ENCODE measurements around the gene ADGRV1.
"Not testable (repeated sequence)": the region's sequence is repeated elsewhere in the genome, so short reads cannot be mapped to it uniquely, and the experiment has no call there.

The ADGRV1 gene

DNA sequence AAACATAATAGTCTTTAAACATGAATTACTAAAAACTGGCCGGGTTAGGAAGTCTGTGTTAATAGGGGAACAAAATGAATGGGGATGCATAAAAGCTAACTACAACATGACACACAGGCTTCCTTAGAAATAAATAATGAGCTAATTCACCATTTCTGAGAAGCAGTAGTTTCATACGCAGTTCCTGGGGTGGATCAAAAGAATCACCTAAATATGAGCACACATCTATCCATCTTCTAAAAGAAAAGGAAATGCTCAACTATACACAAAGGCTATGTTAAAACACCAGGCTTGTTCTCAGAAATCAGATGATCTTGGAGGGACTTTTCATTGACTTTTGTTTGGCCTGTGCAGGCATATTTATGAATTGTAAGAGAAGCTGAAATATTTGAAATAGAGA lies 451.5 kb downstream of the ADGRV1 start:
- DNase-seq, result no peak

DNA sequence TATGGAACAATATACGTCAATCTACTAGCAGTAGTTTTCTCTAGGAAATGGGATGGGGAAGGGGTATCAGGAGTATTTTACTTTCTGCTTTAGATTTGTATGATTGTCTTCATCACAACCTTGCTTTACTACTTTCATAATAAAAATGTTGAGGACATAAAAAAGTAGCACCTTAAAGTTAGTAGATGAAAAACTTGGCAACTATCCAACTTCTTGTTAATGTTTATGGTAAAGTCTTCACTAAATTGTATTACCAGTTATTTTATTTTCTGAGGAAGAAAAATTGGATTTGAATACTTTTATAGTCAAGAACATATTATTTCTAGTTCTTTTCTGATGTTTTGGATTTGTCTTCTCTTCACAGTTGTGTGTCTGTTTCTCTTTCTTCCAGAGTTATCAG lies 452.4 kb downstream of the ADGRV1 start:
- DNase-seq, result peak; percentile 16

DNA sequence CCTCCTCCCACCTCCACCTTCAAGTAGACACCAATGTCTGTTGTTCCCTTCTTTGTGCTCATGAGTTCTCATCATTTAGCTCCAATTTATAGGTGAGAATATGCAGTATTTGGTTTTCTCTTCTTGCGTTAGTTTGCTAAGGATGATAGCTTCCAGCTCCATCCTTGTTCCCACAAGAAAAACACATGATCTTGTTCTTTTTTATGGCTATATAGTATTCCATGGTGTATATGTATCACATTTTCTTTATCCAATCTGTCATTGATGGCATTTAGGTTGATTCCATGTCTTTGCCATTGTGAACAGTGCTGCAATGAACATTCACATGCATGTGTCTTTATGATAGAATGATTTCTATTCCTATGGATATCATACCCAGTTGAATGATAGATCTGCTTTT lies 454.3 kb downstream of the ADGRV1 start:
- not testable (repeated sequence) for DNase-seq

DNA sequence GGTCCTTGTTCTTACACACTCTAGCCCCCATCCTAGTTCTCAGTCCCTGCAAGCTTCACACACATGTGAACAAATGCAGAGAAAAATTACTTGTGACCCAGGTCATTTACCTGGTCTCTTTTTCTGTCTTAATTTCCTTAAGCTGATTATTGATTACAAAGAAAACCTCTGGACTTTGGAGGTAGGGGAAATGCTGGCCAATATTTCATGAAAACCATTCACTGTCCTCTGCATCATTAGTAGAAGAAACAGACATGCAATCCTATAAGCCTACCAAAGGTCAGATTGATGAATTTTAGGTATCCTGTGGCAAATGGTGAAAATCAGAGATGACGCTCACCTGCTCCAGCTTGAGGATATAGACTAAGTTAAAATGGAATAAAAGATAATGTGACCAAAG lies 457.7 kb downstream of the ADGRV1 start:
- DNase-seq, result no peak

DNA sequence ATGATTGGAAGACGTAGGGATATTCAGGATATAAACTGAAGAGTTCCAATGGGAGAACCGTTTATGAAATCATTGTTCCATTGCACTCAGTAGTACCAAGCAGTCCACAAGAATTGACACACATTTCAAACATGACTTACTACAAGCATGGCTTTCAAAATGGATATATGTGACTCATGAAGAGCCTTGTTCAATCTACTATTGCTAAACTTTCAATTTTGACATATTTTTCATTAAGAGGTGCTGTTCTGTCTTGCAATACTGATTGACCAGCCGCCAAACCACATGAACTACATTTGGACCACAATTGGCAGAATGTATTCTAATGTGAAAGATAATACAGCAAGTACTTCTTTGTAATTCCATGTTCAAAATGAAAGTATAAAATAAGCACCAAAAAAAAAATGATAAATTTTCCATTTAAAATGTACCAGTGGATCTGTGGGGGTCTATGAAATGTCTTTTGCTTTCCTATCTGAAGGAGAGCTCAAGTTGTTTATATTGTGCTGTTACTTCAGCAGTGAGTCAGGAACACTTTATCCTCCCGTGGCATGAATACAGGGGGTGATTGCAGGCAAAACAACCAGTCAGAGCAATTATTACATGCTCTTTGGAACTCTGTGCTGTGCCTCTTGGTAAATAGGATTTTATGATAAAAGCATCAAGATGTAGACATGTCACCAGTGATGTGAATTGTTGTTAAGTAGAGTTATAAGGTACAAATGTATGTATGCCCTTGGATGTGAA lies 458.5 kb downstream of the ADGRV1 start:
- no peak for DNase-seq

DNA sequence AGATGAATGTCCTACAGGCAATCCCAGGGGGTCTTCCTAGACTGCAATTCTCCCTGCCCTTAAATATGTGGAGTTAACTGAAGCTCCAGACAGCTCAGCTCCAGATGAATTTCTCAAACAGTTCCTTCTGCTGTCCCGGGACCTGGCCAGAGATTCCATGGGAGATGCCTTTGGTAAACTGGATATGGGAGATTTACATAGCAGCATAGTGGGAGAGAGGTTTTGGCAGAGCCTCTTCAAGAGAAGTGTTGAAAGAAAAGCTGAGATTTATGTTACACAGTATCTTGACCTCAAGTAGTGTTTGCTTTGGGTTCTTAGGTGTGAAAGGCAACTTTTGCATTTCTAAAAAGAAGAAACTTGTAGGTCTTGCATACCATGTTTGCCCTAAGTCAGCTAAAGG lies 459.6 kb downstream of the ADGRV1 start:
- no peak for DNase-seq

DNA sequence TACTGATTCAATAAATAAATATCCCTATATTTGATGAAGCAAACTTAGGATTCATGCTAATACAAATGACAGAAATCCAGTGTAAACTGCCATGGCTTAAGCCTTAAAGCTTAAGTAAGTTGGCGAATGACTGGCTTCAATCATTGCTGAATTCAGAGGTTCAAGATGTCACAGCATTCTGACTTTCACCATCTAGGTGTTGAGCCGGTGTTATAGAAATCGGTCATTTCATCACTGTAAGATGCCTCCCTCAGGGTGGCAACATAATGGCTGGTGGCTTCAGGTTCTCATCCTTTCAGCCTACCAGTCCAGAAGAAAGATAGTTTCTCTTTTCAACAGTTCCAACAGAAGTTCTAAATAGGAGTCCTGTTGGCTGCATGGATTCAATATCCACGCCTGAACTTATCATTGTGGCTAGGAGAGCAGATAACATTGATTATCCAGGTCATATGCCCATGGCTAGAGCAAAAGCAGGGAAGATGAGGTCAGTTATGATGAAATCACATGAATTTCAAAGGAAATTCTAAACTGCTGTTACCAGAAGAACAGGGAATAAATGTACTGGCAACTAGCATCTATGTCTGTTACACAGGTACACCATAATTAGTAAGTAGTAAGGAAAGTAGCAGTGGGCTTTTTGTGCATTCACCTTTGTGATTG lies 460.2 kb downstream of the ADGRV1 start:
- DNase-seq, result no peak

DNA sequence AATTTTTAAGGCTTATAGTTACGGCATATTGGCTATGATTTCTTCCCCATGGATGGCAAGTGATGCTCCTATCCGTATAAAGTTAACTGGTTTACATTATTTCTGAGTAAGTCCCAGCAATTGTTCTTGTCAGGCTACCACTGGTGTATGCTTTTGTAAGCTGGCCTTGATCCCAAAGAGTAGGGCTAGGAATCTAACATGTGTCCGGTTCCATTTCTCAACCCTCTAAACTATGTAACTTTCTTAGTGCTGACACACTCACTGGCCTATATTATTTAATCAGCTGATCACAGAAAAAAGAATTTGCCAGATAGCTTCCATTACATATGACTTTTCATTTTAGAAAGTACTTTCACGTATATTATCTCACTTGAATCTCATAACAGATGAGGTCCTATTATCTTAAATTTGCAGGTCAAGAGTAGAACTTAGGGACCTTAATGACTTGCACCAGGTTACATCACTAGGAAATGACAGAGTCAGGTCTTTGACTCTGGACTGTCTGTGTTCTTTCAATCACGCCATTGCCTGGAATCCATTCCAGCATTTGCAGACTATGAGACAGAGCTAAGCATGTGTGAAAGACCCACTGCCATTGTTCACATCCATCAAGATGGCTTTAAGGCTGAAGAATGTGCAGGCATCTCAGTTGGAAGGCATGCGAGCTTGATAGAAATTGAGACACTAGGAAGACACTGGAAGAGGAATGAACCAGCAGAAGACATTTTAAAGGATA lies 461.6 kb downstream of the ADGRV1 start:
- DNase-seq, result no peak

DNA sequence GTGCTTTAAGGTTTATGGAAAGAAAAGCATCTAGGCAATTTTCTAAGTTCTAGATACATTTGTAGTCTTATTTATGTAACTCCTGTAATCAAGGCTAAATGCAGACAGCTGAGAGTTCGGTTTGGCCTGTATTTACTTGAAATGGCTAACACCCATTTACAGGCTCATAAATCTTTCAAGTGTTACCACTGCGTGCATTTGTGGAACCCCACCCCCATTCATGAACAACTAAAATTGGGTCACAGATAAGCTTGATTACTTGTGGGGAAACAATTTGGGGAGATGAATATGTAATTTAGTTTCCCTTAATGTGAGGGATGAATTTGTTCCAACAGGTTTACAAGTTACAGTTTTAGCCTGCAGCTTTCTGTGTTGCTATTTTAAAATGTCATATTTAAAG lies 463.9 kb downstream of the ADGRV1 start:
- no peak for DNase-seq

DNA sequence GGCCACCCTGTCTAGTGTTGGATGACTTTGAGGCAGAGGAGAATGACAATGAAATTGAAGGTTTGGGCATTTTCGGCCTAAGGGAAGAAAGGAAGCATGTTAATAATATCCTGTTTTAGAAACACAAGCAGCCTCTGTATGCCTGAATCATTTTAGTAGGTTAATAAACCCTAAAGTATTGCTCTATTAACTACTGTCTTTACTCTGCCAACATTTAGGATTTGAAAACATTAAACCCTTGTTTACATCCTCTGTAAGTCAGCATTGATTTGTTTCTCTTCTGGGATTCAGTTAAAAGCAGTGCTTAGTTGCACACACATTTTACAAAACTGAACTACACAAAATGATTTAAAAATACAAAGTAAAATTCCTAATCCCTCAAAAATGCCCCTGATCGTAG lies 465.6 kb downstream of the ADGRV1 start:
- no peak for DNase-seq

DNA sequence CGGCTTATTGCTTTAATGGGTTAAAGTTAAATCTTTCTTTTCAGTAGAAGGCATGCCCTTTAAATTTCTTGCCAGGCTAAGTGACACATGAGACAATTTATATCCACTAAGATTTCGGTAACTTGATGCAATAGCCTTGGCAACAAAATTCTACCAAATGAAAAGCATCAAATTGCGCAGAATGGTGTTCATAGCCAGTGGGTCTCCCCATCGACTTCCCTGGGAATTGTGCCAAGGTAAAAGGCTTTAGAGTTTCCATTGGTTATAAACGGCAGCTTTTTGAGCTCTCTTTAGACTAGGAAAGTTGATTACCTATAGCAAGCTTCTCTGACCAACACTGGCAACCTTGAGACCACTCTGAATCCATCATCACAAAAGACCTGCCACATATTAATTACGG lies 466.1 kb downstream of the ADGRV1 start:
- DNase-seq, result no peak

DNA sequence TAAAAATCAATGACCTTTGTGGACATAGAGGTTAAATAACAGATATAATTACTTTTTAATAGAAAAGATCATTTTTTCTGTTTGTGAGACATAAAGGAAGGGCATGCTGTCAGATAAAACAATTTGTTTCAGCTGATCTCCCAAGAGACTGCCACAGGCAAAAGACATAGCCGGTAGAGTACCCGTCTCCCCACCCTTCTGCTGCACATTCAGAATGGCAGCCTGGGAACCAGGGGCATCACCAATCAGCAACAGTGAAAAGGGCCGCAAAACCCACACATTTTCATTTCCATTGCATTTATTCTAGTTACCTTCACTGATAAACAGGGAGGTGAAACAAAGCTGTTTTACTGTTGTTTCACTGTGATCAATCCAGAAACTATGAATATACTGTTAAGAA lies 466.9 kb downstream of the ADGRV1 start:
- DNase-seq, result no peak

DNA sequence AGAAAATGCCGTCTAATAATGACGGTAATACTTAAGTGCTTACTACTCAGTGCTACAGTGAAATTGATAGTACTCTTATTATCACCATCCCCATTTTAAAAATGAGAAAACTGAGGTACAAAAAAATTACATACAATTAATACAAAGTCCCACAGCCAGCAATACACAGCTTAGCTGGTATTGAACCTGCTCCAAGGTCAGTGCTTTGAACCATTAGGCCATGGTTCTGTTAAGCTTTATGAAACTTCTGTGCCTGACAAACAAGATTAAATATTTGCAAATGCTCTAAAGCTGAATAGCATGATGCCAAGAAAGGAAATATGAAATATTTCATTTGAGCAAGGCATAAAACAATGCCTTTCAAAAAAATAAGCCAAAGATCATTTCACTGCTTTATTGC lies 467.4 kb downstream of the ADGRV1 start:
- no peak for DNase-seq

DNA sequence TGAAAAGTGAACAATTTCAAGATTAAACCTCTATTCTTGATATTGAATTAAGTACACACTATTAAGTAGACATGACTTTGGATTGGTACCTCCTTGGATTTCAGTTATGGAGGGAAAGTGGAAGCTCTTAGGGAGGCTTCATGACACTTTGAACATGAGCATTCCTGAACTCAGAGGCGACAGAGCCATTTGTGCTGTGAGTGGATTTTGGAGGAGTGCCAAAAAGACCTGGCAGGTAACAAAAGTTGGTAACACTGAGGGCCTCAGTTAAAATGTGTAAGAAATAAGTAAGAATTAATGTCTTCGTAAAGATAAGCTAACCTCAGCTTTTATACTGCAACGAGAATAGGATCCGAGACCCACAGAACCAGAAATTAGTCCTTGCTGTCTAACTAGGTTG lies 467.9 kb downstream of the ADGRV1 start:
- no peak for DNase-seq

DNA sequence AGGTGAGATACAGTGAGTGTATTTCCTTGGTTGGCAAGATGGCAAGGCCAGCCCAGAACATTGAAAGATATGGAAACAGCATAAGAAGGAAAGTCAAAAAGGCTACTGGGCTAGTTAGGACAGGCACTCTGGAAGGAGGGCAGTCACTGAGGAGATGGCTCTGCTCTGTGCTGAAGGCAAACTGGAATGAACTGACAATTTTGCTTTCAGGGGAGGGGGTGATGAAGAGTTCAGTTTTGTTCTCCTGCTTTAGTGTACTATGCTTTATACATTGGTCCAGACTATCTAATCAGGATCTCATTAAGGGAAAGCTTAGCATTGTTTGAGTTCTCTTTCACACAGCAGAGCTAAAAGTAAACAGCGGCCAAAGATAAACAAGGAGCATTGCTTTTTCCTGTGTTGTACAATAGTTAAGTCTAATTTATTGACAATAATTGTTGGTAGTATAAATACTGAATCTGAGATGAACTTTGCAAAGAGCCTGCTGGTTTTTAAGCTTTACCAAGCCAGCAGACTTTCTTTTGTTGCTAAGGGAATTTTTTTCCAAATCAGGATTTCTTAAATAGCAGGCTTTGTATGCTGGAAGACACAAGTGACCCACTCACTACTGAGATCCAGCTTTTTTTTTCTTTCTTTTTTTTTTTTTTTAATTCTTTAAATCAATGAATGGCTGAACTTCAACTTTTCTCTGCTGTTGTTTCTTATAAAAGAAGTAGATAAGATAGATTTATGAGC lies 469.0 kb downstream of the ADGRV1 start:
- DNase-seq, result no peak

DNA sequence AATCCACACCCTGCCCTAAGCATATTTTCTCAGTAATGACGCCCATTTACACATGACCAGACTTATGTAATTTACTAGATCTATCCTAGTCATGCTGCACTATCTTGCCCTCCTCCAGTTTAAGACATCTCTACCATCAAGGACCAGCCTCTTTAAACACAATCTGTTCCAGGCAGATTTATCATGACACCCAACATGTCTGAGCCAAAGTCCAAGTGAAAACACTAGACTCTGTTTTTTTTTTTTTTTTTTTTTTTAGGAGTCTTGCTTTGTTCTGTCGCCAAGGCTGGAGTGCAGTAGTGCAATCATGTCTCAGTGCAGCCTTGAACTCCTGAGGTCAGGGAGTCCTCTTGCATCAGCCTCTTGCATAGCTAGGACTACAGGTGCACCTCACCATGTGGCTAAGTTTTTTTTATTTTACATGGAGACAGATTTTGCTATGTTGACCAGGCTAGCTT lies 469.9 kb downstream of the ADGRV1 start:
- no peak for DNase-seq

DNA sequence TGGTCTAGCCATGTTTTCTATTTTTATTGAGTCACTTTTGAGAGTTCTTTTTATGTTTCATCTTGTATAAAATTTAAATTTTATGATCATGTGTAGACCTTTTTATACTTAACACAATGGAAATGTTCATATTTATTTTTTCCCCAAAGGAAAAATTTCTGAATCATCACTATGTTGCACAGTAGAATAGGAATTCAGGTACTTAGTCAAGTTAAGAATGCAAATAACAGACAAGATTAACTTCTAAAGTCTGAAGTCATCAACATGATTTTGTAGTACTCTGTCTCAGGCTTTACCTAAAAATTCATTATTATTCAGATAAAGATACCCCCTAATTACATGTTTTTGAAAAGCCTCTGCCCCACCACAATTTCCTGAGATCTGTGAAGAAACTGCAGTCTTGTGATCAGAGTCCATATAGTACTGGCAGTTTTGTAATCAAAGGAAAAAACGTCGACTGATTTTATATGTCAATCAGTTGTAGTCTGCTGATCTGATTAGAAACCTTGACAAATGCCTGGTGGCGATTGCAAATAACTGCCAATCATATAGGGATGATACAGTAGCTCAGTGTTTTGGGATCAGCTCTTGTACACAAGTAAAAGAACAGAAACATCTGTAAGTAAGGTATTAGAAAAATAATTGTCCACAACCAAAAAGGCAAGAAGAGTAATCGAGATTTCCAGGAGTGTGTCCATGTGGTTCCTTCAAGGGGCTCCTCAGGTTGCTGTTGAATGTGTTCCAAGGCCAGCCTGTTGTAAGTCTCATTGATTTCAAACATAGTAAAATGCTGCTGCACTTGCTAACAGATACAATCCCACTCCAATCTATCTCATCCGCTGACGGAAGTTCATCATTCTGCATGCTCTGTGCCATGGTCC lies 472.2 kb downstream of the ADGRV1 start:
- peak; percentile 11 for DNase-seq

DNA sequence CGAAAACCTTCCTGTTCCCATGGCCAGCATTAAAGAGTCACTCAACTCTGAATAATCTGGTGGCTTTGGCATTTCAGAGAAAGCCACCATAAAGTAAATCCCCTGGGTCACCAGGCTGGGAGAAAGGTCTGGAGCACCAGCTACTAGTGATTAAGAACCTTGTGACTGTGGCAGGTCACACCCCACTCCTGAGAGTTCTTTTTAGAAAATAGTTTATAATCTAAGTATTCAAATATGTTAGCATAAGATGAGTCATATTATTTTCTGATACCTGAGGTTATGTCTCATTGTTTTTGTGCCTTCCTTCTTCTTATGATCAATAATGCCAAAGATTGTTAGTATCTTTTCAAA lies 472.8 kb downstream of the ADGRV1 start:
- no peak for DNase-seq

DNA sequence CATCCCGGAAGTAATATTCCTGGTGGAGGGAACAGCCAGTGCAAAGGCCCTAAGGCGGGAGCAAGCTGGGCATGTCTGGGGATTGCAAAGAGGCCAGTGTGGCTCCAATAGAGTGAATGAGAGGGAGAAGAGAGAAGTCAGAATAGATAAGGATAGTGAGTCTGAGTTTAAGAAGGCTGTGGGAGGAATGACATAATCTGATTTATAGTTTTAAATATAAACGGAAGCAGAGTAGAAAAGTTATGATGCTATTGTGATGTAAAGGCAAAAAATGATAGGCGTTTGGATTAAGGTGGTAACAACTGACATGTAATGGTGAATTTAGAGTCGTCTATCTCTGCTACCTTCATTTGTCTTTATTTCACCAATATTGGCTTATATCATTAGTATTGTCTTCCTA lies 473.5 kb downstream of the ADGRV1 start:
- no peak for DNase-seq

DNA sequence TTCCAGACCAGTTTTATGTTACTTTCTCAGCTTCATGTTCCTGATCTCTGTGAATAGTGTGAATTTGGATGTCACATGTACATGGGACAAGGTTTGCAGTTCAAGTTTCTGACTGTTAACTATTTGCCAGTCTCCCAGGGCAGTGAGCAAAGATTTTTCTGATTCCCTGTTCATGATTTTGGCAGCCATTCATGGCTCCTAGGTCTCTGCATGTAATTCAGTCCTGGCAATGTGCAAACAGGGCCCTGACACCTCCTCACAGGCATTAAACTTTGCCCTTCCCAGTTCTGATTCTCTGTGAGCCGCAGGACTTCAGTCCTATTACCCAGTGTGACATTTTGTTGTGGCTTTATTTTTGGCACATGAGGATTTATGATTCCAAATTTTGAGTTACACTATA lies 474.8 kb downstream of the ADGRV1 start:
- DNase-seq, result no peak

DNA sequence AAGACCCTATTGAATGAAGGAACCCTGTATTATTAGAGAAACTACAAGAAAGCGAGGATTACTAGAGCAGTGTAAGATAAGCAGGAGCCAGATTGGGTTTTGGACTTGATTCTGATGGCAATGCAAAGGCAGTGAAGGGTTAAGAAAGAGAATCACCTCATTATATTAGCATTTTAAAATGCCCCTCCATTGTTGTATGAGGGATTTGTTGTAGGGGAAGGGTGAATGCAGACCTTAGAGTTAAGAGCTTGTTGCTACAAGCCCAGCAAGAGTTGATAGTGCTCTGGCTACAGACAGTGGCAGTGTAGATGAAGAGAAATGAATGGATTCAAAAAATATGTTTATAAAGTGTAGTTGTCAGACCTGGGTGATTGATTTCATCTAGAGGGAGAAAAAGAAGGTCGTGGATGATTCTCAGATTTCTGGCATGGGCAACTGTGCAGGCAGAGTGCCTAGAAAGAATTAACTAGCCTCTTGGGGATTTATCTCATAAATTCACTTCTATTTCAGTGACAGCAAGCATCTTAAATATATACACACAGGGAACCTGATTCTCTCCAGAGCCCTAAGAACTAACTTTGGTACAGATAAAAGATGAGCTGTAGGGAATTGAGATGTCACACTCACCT lies 479.7 kb downstream of the ADGRV1 start:
- no peak for DNase-seq

DNA sequence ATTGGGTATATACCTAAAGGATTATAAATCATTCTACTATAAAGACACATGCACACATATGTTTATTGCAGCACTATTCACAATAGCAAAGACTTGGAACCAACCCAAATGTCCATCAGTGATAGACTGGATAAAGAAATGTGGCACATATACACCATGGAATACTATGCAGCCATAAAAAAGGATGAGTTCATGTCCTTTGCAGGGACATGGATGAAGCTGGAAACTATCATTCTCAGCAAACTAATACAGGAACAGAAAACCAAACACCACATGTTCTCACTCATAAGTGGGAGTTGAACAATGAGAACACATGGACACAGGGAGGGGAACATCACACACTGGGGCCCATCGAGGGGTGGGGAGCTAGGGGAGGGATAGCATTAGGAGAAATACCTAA lies 482.5 kb downstream of the ADGRV1 start:
- not testable (repeated sequence) for DNase-seq

Data from hematopoietic multipotent progenitor cell treated with erythropoietin and hydrocortisone succinate and interleukin-3 and kit ligand, for 6 days (in vitro differentiated cells).